ENCODE measurements around the gene CCNL2. TPM values are rescaled to one million over a fixed set of nuclear protein-coding genes. Genes with fewer than 3 reads are reported as not detected.

CCNL2 gene
- total and polyA plus RNA-seq, 7 donors: 40.2 to 71.8 (median 52.0) TPM

- Histone ChIP-seq H3K4me3 (peak overlapping the region; percentile 18), H3K4me1 (peaks cover 19% of the 10 kb centered on the region), H3K27me3 (ENCODE audit: insufficient read depth in 3 of 3, low read length in 2 of 3) (peaks cover 0 to 8% (median 0%) of the 10 kb centered on the region in 3 donors), H3K9me3 (no peaks in the 10 kb centered on the region), H3K27ac (no peak overlapping the region), H3K36me3 (ENCODE audit: insufficient read depth in 1 of 2, low read depth in 1 of 2) (no peaks in the 10 kb centered on the region)
- DNase-seq (peak in 1 of 2 donors; percentile 14), ATAC-seq (no peak)
- WGBS, 3 donors: 67 to 73% (median 70%) methylated on average over 26 of the region's 26 CpGs
- TF ChIP-seq, protein P1, sequence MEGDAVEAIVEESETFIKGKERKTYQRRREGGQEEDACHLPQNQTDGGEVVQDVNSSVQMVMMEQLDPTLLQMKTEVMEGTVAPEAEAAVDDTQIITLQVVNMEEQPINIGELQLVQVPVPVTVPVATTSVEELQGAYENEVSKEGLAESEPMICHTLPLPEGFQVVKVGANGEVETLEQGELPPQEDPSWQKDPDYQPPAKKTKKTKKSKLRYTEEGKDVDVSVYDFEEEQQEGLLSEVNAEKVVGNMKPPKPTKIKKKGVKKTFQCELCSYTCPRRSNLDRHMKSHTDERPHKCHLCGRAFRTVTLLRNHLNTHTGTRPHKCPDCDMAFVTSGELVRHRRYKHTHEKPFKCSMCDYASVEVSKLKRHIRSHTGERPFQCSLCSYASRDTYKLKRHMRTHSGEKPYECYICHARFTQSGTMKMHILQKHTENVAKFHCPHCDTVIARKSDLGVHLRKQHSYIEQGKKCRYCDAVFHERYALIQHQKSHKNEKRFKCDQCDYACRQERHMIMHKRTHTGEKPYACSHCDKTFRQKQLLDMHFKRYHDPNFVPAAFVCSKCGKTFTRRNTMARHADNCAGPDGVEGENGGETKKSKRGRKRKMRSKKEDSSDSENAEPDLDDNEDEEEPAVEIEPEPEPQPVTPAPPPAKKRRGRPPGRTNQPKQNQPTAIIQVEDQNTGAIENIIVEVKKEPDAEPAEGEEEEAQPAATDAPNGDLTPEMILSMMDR (IDR thresholded peaks at IDR 0.05): no peak
- intact Hi-C loops (cut with DNase I): loop anchor here in 1 of 2 donors (5.0 kb wide), 1 partner anchor 33 kb away; the partner anchor contains the start of gene MRPL20
These were observed 41.3 kb upstream of the CCNL2 start for GRCh38 chr1:1440262-1441001.

GRCh38 chr1:1439546-1440261 is 40.6 kb upstream of the CCNL2 start:
- H3K27me3 ChIP-seq (ENCODE audit: insufficient read depth in 3 of 3, low read length in 2 of 3): peaks cover 0 to 8% (median 0%) of the 10 kb centered on the region in 3 donors
- H3K4me3 ChIP-seq: no peak overlapping the region
- H3K4me1 ChIP-seq: peaks cover 19% of the 10 kb centered on the region
- intact Hi-C loops (cut with DNase I): loop anchor here in 1 of 2 donors (5.0 kb wide), 1 partner anchor 32 kb away; the partner anchor contains the start of gene MRPL20
- no peaks in the 10 kb centered on the region for H3K36me3 ChIP-seq (ENCODE audit: insufficient read depth in 1 of 2, low read depth in 1 of 2)
- TF ChIP-seq, protein P1 (IDR thresholded peaks at IDR 0.05): no peak
- ATAC-seq (no peak), DNase-seq (no peak)
- H3K27ac ChIP-seq: no peak overlapping the region
- 84 to 91% (median 90%) methylated on average over 57 to 82 of the region's 82 CpGs for WGBS, 3 donors
- H3K9me3 ChIP-seq: no peaks in the 10 kb centered on the region

DNA sequence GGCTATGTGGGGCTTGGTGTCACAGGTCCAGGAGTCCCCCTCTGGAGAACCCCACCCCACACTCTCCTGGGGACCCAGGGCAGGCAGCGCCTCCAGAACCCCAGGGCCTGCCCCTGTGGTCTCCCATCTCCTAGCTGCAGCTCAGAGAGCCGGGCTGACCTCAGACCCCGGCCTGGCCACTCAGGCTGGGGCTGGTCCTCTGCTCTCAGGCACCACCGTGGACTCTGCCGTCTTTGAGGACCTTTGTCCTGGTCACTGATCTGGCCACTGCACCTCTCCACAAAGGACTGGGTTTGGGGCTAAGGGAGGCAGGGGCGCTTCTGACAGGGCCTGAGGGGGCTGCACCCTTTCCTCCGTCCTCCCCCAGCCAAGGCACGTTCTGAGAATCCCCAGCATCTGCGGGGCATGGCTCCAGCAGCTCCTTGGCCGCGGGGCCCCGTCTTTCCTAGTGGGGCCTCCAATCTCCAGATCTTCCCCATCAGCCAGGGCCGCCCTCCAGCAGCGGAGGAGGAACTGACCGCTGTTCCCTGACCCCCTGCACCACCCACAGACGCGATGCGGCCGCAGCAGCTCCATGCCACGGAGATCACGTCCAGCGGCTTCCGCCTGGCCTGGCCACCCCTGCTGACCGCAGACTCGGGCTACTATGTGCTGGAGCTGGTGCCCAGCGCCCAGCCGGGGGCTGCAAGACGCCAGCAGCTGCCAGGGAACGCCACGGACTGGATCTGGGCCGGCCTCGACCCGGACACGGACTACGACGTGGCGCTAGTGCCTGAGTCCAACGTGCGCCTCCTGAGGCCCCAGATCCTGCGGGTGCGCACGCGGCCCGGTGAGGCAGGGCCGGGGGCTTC is 39.6 kb upstream of the CCNL2 start:
- Histone ChIP-seq H3K9me3 (no peaks in the 10 kb centered on the region), H3K27me3 (ENCODE audit: insufficient read depth in 3 of 3, low read length in 2 of 3) (peaks cover 0 to 8% (median 0%) of the 10 kb centered on the region in 3 donors), H3K4me3 (no peak overlapping the region), H3K4me1 (peaks cover 19% of the 10 kb centered on the region), H3K36me3 (ENCODE audit: insufficient read depth in 1 of 2, low read depth in 1 of 2) (no peaks in the 10 kb centered on the region), H3K27ac (no peak overlapping the region)
- no peak for ATAC-seq
- 80 to 84% (median 84%) methylated on average over 42 to 45 of the region's 45 CpGs for WGBS, 3 donors
- TF ChIP-seq, protein P1 (IDR thresholded peaks at IDR 0.05): no peak
- DNase-seq: no peak
- intact Hi-C loops (cut with DNase I): no loop called here

- peaks cover 19% of the 10 kb centered on the region for H3K4me1 ChIP-seq
- no peak overlapping the region for H3K27ac ChIP-seq
- no peak for DNase-seq
- no peaks in the 10 kb centered on the region for H3K36me3 ChIP-seq (ENCODE audit: insufficient read depth in 1 of 2, low read depth in 1 of 2)
- peaks cover 0 to 8% (median 0%) of the 10 kb centered on the region in 3 donors for H3K27me3 ChIP-seq (ENCODE audit: insufficient read depth in 3 of 3, low read length in 2 of 3)
- no peaks in the 10 kb centered on the region for H3K9me3 ChIP-seq
- H3K4me3 ChIP-seq: no peak overlapping the region
- TF ChIP-seq, protein P1 (IDR thresholded peaks at IDR 0.05): no peak
- ATAC-seq: no peak
- intact Hi-C loops (cut with DNase I): no loop called here
- WGBS, 3 donors: 66 to 71% (median 69%) methylated on average over 8 to 11 of the region's 11 CpGs
These were observed 38.8 kb upstream of the CCNL2 start for GRCh38 chr1:1437904-1438376.
